UCSD-AML1 (cell line): Measurements from ENCODE around the gene TNF.

Experiments used
- DNase-seq: peaks from one replicate; lab custom pipeline; 2025; ENCODE audit not compliant: unreplicated experiment; lab: John Stamatoyannopoulos, UW

Gene TNF

DNA sequence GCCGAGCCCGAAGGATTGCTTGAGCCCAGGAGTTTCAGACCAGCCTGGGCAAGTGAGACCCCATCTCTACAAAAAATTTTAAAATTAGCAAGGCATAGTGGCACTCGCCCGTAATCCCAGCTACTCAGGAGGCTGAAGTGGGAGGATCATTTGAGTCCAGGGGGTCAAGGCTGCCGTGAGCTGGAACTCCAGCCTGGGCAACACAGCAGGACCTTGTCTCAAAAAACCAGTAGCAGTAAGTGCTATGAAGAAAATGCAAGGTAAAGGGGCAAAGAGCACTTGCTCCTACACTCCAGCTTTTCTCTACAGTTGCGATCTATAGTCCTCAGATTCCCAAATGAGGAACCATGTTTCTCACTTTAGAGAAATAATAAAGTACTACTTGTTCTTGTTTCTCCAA lies 31.7 kb upstream of the TNF start:
- DNase-seq = no peak

DNA sequence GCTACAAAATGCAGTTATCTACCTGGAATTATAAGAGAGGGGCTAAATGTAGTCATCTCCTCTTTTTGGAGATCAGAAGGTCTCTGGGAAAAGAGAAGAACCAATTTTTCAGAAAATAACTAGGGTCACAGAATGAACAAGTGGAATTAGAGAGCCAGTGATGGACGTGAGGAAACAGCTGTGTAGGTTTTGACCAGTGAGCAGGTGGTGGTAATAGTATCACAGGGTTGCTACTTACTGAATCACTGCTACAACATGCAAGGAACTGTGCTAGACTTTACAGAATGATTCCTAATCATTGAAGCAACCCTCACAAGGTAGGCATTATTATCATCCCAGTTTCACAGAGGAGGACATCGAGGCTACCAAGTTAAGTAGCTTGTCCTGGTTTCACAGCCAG lies 30.7 kb upstream of the TNF start:
- no peak for DNase-seq

GRCh38 chr6:31545291-31545690 lies 30.1 kb upstream of the TNF start:
- DNase-seq = no peak

- peak; percentile 89 for DNase-seq
These were observed 28.9 kb upstream of the TNF start, which contains the start of gene ATP6V1G2 for GRCh38 chr6:31546339-31546957. Gene ATP6V1G2 (minus strand): TSS chr6:31546608. CDS start chr6:31546559, 49 bp downstream.

- DNase-seq = peak; percentile 95
These were observed 28.2 kb upstream of the TNF start, which contains the start of gene NFKBIL1 for GRCh38 chr6:31546958-31547726. Gene NFKBIL1 (plus strand): TSS chr6:31547608. CDS start chr6:31547695, 87 bp downstream.

- no peak for DNase-seq
These were observed 27.4 kb upstream of the TNF start for GRCh38 chr6:31547727-31548543.

DNA sequence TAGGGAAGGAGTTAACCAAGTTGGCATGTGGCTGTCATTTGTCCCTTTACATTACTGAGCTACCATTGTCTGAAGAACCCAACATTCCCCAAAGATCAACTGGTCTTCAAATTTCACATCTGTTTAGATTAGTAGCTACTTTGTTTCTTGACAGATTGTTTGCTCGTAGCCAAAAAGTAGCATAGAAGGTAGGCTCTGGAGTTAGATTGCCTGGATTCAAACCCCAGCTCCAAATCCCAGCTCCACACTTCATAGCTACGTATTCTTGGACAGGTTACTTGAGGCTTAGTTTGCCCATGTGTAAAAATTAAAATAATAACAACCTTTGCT lies 26.9 kb upstream of the TNF start:
- DNase-seq = no peak

GRCh38 chr6:31551371-31551770 lies 24.0 kb upstream of the TNF start:
- DNase-seq = peak; percentile 77

DNA sequence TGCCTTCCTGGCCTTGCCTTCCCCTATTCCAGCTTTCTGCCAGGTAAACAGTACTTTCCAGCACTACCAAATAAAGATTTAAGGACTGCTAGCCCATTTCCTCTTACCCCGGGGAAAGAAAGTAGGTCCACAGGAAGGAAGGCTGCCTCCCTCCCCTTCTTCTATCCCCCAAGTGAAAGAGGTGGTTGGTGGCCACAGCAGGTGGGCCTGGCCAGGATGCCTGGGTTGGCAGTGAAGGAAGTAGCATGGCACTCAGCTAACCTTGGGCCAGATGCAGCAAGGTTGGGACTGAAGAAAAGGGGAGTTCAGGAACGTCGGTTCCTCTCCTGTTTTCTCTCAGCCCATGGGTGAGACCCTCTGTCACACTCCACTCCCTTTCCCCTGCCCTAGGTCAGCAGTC lies 19.1 kb upstream of the TNF start:
- no peak for DNase-seq

DNA sequence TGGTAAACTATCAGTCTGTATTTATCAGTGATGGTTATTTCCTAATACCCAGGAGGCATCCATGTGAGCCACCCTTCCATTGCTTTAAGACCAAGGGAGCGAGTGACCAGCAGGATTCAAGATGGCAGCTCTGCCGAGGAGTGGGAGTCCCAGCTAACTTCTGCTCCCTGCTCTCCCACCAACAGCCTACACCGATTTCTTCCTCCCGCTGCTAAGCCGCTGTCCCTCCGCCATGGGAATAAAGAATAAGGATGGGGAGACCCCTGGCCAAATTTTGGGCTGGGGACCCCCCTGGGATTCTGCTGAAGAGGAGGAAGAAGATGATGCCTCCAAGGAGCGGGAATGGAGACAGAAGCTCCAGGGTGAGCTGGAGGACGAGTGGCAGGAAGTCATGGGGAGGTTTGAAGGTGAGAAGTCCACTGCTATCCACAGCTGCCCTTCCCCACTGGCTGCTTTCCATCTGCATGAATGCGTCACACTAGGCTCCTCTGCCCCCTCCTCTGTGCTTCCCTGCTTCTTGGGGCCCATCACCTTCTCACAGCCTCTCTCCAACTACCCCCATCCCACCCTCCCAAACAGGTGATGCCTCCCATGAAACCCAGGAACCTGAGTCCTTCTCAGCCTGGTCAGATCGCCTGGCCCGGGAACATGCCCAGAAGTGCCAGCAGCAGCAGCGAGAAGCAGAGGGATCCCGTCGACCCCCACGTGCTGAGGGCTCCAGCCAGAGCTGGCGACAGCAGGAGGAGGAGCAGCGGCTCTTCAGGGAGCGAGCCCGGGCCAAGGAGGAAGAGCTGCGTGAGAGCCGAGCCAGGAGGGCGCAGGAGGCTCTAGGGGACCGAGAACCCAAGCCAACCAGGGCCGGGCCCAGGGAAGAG lies 17.7 kb upstream of the TNF start:
- no peak for DNase-seq

DNA sequence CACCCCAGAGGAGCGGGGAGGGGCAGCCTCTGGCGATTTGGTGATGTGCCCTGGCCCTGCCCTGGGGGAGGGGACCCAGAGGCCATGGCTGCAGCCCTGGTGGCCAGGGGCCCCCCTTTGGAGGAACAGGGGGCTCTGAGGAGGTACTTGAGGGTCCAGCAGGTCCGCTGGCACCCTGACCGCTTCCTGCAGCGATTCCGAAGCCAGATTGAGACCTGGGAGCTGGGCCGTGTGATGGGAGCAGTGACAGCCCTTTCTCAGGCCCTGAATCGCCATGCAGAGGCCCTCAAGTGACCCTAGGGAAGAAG lies 17.1 kb upstream of the TNF start:
- no peak for DNase-seq

DNA sequence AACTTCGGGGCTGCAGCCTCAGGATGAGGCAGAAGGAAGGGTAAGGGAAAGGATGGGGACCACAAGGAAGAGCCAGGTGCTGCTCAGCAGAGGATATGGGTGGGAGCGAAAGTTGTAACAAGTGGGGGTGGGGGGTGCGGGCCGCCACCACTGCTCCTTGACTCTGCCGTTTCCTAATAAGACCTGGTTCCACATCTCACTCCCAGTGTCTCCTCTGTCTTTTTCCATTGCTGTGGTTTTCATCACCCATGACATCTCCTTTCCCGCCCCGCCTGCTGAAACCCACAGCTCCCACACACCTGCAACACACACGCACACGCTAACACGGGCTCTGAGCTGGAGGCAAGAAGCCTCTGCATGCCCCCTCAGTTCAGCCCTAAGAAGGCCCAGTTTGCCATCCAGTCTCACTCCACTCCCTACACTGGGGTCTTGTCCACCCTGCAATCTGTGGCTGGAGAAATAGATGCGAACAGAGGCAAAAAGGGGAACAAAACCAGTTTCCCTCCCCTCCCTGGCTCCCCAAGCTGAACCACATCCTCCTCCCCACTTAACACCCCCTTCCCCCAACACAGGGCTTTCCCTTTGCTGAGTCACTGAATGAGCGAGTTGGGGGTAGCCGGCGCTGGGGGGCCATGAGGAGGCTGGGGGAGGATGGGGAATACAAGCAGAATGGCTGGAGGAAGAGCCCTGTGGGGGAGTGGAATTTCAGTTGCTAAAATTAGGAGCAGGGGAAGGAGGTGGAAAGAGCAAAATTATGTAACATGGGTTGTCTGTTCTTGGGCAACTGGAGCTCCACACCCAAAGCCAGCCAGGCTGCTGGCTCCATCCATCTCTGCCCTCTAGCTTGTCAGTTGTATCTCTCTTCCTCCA lies 16.5 kb upstream of the TNF start:
- DNase-seq = peak; percentile 89

- no peak for DNase-seq
These were observed 15.8 kb upstream of the TNF start for GRCh38 chr6:31559606-31559957.

- DNase-seq = peak; percentile 87
These were observed 15.2 kb upstream of the TNF start for GRCh38 chr6:31559958-31560696.

GRCh38 chr6:31560697-31561058 lies 14.7 kb upstream of the TNF start:
- no peak for DNase-seq

DNA sequence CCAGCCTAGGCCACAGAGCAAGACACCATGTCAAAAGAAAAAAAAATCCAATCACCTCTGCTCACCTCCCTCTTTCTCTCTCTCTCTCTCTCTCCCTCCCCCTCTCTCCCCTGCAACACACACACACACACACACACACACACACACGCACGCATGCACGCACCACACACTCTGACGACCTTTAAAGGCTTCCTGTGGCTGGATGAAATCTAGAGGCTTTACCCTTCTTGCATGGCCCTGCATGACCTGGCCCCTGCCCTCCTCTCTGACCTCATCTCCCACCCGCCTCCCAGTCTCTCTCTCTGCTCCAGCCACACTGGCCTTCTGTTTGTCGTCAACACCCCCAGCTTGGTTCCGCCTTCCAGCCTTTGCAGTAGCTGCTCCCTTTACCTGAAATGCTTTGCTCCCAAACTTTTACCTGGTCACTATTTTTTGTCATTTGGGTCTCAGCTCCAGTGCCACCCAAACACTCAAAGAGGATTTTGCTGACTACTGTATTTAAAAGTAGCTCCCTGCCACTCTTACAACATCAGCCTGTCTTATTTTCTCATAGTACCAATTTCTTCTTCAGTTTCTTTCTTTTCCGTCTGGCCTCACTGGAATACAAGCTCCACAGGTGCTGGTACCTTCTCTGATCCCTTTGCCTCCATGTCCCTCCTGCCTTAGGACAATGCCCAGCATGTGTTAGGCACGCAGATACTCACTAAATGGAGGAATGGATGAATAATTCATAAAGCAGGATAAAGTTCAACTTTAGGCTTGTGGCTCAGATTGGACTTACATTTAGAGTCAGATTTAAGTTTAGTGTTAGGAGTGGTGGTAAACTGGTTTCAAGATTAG lies 7.6 kb upstream of the TNF start:
- DNase-seq = no peak

GRCh38 chr6:31568537-31568961 lies 6.8 kb upstream of the TNF start:
- DNase-seq = no peak

- DNase-seq = no peak
These were observed 5.4 kb upstream of the TNF start for GRCh38 chr6:31569861-31570536.
